ENCODE results near the gene KRTCAP3. TPM values are rescaled to one million over a fixed set of nuclear protein-coding genes. Genes with fewer than 3 reads are reported as not detected.

KRTCAP3 gene
- total RNA-seq, 4 donors from 2014 or later, result 9.2 to 40.1 (median 19.4) TPM

GRCh38 chr2:27407798-27408491 lies 34.2 kb upstream of the KRTCAP3 start:
- H3K4me3 ChIP-seq (replicated peaks in 1 of 3), result peak overlapping the region in 1 of 3 donors; percentile 97
- H3K27ac ChIP-seq, result no peak overlapping the region
- H3K4me1 ChIP-seq, result peaks cover 10 to 18% of the 10 kb centered on the region in 2 donors
- WGBS, 2 donors, result 54 to 55% methylated on average over 16 of the region's 16 CpGs
- DNase-seq, result peak in 1 of 2 donors; percentile 18
- H3K36me3 ChIP-seq, result no peaks in the 10 kb centered on the region
- TF ChIP-seq CTCF (IDR thresholded peaks at IDR 0.05) (peak; percentile 31 to 60 (median 44)), POLR2A (IDR thresholded peaks at IDR 0.05) (no peak)
- intact Hi-C loops (cut with DNase I), result no loop called here
- no peaks in the 10 kb centered on the region for H3K27me3 ChIP-seq
- no peaks in the 10 kb centered on the region for H3K9me3 ChIP-seq

DNA sequence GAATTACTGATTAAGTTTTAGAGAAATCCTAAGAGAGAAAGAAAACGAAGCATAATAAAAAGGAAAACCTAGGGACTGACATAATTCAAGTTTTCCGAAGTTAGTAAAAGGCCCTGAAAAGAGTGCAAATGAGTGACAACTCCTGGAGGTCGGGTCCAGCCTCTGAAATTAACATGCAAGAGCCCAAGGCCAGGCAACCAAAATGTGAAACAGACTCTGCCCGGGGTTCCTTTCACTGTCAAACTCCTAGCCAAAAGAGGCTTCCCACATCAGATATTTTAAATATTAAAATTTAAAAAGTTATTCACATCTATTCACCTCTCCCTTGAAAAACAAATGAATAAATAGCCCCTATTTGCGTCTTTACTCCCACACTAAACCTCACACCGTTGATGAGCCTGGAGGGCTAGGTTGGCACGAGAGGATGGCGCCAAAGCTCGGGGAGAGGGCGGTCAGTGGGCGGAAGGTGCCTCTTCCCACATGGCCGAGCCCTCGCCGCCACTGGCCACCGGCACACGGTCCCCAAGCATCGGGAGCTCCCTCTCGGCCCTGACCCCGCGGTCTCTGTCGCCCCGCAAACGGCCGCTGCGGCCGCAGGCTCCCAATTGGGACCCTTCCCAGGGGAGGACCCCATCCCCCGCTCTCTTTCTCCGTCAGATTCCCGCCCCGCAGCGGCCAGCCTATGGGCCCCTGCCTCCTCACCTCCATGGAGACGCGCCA lies 33.4 kb upstream of the KRTCAP3 start:
- H3K4me1 ChIP-seq, result peaks cover 10 to 18% of the 10 kb centered on the region in 2 donors
- peak overlapping the region in 2 of 3 donors; percentile 58 to 80 for H3K27ac ChIP-seq
- intact Hi-C loops (cut with DNase I), result no loop called here
- H3K36me3 ChIP-seq, result no peaks in the 10 kb centered on the region
- H3K27me3 ChIP-seq, result no peaks in the 10 kb centered on the region
- WGBS, 2 donors, result 0 to 1% methylated on average over 15 to 18 of the region's 33 CpGs
- no peaks in the 10 kb centered on the region for H3K9me3 ChIP-seq
- TF ChIP-seq CTCF (IDR thresholded peaks at IDR 0.05) (no peak), POLR2A (IDR thresholded peaks at IDR 0.05) (no peak)
- H3K4me3 ChIP-seq (replicated peaks in 1 of 3), result peak overlapping the region; percentile 96 to 100 (median 97)
- DNase-seq, result peak in 1 of 2 donors; percentile 9

DNA sequence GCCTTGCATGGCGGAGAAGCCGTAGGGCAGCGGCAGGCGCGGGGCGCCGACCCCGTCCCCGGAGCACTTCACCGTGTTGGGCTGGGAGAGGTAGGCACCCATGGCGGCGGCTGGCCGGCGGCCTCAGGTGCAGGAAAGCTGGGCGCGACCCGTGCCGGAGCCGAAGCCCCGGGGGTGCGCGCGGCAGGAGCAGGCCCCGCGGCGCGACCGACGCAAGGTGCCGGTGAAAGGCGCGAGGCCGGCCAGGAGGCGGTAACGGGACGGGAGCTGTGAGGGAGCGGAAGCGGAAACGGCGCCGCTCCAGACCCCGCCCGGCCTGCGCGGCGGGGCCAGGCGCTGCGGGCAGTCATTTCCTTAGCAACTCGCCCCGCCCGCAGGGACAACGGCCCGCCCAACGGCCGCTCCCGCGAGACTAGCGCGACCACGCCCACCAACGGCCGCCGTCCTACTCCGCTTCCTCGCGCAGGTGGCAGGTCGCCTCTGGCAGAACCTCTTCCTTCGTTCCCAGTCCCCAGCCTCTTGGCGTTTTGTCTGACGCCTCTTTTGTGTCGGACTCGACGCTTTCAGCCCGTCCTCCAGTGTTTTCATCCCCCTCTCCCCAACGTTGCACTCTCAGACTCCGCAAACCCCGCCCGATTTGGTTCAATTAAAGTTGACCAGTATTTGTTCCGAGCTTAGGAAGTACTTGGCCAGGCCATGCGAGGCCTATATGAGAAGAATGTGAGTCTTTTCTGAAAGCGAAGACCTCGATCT lies 32.7 kb upstream of the KRTCAP3 start, which contains the start of gene PPM1G:
Gene PPM1G, minus strand, starts transcription at position 271 of the 753 bp plus-strand sequence. Its CDS starts 169 bp downstream, at position 102.
- 1 to 3% methylated on average over 26 to 31 of the region's 82 CpGs for WGBS, 2 donors
- intact Hi-C loops (cut with DNase I), result loop anchor here (2.0 to 5.0 kb wide), 2 partner anchors 19 to 42 kb away; partner anchors contain the start of gene NRBP1
- DNase-seq, result peak; percentile 96

More for the DNA sequence above, 32.7 kb upstream of the KRTCAP3 start, which contains the start of gene PPM1G:
- Histone ChIP-seq H3K27me3 (no peaks in the 10 kb centered on the region), H3K27ac (peak within 1 kb of the TSS; percentile 54 to 80 (median 58)), H3K9me3 (no peaks in the 10 kb centered on the region), H3K4me3 (replicated peaks in 1 of 3) (peak within 1 kb of the TSS; percentile 96 to 100 (median 97)), H3K36me3 (no peaks in the 10 kb centered on the region), H3K4me1 (peaks cover 10 to 18% of the 10 kb centered on the region in 2 donors)
- TF ChIP-seq POLR2A (IDR thresholded peaks at IDR 0.05) (peak in 1 of 2 donors; percentile 86), CTCF (IDR thresholded peaks at IDR 0.05) (peak in 1 of 6 experiments; percentile 10)

Data from thyroid gland (tissue), 4 donors.